BLaER1 (cell line): ENCODE data around the gene IL18R1.

Source experiments
- H3K27ac ChIP-seq: shearing (Covaris generic); formaldehyde crosslinking; 2 replicates; pipeline ENCODE4 v1.8.1; 2022
- H3K27me3 ChIP-seq: shearing (Covaris generic); formaldehyde crosslinking; 2 replicates; pipeline ENCODE4 v1.8.1; 2022
- H3K36me3 ChIP-seq: shearing (Covaris generic); formaldehyde crosslinking; 2 replicates; pipeline ENCODE4 v1.8.1; 2022
- H3K4me1 ChIP-seq: shearing (Covaris generic); formaldehyde crosslinking; 2 replicates; pipeline ENCODE4 v1.8.1; 2022
- H3K4me2 ChIP-seq: shearing (Covaris generic); formaldehyde crosslinking; 2 replicates; pipeline ENCODE4 v1.8.1; 2022
- H3K4me3 ChIP-seq: shearing (Covaris generic); formaldehyde crosslinking; 2 replicates; pipeline ENCODE4 v1.8.1; 2022
- H3K9ac ChIP-seq: shearing (Covaris generic); formaldehyde crosslinking; 2 replicates; pipeline ENCODE4 v1.8.1; 2022
- H3K9me3 ChIP-seq: shearing (Covaris generic); formaldehyde crosslinking; 2 replicates; pipeline ENCODE4 v1.8.1; 2022
- H4K20me1 ChIP-seq: shearing (Covaris generic); formaldehyde crosslinking; 2 replicates; pipeline ENCODE4 v1.8.1; 2022
- Cebpa-rat ChIP-seq: shearing (Covaris generic); IDR thresholded peaks from 2 replicates; pipeline ENCODE4 v1.8.1; 2022

Gene IL18R1, protein sequence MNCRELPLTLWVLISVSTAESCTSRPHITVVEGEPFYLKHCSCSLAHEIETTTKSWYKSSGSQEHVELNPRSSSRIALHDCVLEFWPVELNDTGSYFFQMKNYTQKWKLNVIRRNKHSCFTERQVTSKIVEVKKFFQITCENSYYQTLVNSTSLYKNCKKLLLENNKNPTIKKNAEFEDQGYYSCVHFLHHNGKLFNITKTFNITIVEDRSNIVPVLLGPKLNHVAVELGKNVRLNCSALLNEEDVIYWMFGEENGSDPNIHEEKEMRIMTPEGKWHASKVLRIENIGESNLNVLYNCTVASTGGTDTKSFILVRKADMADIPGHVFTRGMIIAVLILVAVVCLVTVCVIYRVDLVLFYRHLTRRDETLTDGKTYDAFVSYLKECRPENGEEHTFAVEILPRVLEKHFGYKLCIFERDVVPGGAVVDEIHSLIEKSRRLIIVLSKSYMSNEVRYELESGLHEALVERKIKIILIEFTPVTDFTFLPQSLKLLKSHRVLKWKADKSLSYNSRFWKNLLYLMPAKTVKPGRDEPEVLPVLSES

DNA sequence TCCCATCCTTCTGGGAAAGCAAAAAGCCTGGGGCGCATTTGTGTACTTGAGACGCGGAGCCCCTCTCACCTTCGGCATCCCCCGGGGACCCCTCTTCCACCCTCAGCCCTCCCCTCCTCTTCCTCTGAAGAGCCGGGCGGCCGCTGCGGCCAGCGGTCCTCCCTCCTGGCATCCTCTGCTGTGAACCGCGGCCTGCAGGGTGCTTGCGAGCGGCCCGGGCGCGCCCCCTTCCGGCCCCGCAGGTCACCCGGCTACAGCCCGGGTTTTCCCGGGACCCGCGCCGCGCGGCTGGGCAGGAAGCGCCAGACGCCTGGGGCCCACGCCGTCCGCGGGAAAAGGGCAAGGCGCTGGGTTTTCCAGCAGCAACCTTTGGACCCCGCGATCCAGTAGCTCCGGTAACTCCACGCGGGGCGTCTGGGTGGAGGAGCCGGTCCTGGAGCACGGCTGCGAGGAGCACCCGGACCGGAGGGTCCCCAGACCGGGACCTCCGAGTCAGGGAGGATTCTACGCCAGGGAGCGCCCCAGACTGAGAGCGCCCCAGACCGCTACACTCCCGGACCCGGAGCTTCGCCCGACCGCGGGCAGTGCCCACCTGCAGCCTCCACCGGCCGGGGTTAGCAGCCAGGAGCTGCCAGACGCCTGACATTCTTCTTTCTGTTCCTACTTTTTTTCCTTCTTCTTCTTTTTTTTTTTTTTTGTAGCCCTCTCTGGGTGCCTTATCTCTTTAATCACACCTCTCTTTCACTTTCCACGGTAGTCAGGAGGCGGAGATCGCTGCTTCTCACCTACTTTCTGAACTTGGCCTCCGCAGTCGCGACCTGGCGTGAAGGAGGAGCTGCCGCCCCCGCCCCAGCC lies at the start of gene IL18R1:
Gene IL18R1 (plus strand): TSS at position 271 of the 855 bp plus-strand sequence. CDS start 6,865 bp downstream, outside the sequence.
- Histone ChIP-seq H3K4me2 (peak within 1 kb of the TSS; percentile 94), H3K9me3 (no peaks in the 10 kb centered on the region), H3K27ac (no peak within 1 kb of the TSS), H4K20me1 (no peaks in the 10 kb centered on the region), H3K9ac (peak within 1 kb of the TSS; percentile 66), H3K4me3 (peak within 1 kb of the TSS; percentile 70), H3K4me1 (0 out of 2 replicates have a peak, but pooled peaks cover 9% of the 10 kb centered on the region), H3K27me3 (peaks cover 25% of the 10 kb centered on the region), H3K36me3 (no peaks in the 10 kb centered on the region)
- no peak for TF ChIP-seq Cebpa-rat

DNA sequence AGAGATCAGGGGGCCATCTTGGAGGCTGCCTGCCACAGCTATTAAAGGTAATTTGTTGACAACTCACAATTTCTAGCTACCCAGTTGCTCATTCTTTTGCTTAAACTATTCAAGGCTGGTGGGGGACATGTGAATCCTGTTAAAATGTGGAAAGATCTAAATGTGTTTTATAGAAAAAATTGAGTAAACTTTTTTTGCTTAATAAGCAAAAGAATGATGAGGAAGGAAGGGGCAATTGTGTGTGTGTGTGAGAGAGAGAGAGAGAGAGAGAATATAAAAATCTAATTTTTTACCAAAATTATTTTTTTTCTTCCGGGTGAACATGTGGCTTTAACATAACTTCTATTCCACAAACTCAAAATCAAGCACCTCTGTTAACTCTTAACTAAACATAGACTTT lies 49.5 kb upstream of the IL18R1 start:
- no peak for TF ChIP-seq Cebpa-rat
- Histone ChIP-seq H4K20me1 (no peaks in the 10 kb centered on the region), H3K27ac (no peak overlapping the region), H3K27me3 (no peaks in the 10 kb centered on the region), H3K4me1 (peaks cover 14% of the 10 kb centered on the region), H3K9ac (no peak overlapping the region), H3K9me3 (no peaks in the 10 kb centered on the region), H3K4me3 (no peak overlapping the region), H3K36me3 (no peaks in the 10 kb centered on the region), H3K4me2 (no peak overlapping the region)

DNA sequence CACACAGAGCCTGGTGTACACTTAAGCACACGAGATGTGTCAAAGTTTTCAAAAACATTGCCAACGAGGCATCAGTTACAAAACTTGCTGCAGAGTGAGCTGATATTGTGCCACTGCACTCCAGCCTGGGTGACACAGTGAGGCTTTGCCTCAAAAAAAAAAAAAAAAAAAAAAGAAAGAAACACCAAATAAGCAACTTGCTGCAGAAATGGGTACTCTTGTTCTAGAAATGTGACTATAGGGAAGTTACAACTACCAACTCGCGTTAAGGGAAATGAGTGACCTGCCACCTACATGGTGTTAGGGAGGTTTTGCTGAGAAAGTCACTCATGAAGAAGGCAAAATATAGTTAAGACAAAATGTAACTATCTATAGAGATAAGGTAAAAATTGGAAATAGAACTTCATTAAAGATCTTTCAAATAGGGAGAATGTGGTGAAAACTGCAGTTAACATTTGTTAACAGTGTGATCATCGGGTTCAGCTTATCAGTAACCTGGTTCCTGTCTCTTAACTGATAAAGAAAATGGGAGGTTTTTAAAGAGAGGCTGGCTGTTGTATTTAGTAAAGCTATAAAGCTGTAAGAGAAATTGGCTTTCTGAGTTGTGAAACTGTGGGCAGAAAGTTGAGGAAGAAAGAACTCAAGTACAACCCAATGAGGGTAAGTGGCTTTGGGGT lies 44.5 kb upstream of the IL18R1 start, which contains the start of gene IL1RL1:
Gene IL1RL1 (plus strand): TSS at position 600 of the 677 bp plus-strand sequence. CDS start 26,702 bp downstream, outside the sequence.
- no peak for TF ChIP-seq Cebpa-rat
- H3K27ac ChIP-seq, result no peak within 1 kb of the TSS
- no peak within 1 kb of the TSS for H3K4me3 ChIP-seq

DNA sequence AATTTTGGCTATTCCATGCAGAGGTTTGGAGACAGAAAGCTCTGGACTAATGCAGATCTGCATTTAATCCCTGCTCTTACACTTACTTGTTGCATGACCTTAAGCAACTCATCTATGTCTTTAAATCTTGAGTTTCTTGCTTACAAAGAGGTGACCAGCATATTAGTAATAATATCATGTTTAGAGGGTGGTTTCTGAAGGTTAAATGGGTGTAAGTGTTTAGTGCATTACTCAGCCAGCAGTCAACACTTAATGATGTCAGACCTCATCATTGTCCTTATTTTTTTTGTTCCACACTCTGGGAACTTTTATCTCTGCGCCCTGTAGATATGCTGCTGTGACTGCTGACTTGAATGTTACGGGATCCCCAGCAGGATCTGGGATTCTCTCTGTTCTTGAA lies 42.6 kb upstream of the IL18R1 start:
- H3K27ac ChIP-seq, result no peak overlapping the region
- no peak for TF ChIP-seq Cebpa-rat
- H3K4me2 ChIP-seq, result no peak overlapping the region

More for the DNA sequence above, 44.5 kb upstream of the IL18R1 start, which contains the start of gene IL1RL1:
- peaks cover 7% of the 10 kb centered on the region for H3K4me1 ChIP-seq
- no peak within 1 kb of the TSS for H3K4me2 ChIP-seq
- H3K9me3 ChIP-seq, result no peaks in the 10 kb centered on the region
- H4K20me1 ChIP-seq, result no peaks in the 10 kb centered on the region
- H3K27me3 ChIP-seq, result no peaks in the 10 kb centered on the region
- no peaks in the 10 kb centered on the region for H3K36me3 ChIP-seq
- no peak within 1 kb of the TSS for H3K9ac ChIP-seq

DNA sequence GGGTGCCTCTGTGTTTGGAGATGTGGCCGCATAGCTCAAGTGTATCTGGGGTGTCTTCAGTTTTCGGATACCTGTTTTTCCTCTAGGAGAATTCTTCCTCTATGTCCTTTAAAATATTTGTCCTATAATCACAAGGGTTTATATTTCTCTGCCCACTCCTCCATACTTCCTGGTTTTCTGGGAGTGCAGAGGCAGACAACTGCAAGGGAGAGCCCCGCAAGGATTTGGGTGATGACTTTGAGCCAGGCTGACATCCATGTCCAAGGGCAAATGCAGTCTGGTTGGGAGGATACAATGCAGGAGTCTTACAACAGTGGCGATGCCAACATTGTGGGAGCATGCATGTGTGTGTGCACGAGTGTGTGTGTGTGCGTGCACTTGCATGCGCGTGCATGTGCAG lies 42.1 kb upstream of the IL18R1 start:
- no peak overlapping the region for H3K9ac ChIP-seq
- no peaks in the 10 kb centered on the region for H3K27me3 ChIP-seq
- H3K4me2 ChIP-seq, result no peak overlapping the region
- no peaks in the 10 kb centered on the region for H3K9me3 ChIP-seq
- H4K20me1 ChIP-seq, result no peaks in the 10 kb centered on the region
- H3K4me1 ChIP-seq, result no peaks in the 10 kb centered on the region
- H3K4me3 ChIP-seq, result no peak overlapping the region
- H3K27ac ChIP-seq, result no peak overlapping the region
- no peak for TF ChIP-seq Cebpa-rat
- H3K36me3 ChIP-seq, result no peaks in the 10 kb centered on the region

More for the DNA sequence above, 42.6 kb upstream of the IL18R1 start:
- Histone ChIP-seq H3K4me3 (no peak overlapping the region), H3K27me3 (no peaks in the 10 kb centered on the region), H3K9me3 (no peaks in the 10 kb centered on the region), H3K4me1 (no peaks in the 10 kb centered on the region), H4K20me1 (no peaks in the 10 kb centered on the region), H3K36me3 (no peaks in the 10 kb centered on the region), H3K9ac (no peak overlapping the region)

DNA sequence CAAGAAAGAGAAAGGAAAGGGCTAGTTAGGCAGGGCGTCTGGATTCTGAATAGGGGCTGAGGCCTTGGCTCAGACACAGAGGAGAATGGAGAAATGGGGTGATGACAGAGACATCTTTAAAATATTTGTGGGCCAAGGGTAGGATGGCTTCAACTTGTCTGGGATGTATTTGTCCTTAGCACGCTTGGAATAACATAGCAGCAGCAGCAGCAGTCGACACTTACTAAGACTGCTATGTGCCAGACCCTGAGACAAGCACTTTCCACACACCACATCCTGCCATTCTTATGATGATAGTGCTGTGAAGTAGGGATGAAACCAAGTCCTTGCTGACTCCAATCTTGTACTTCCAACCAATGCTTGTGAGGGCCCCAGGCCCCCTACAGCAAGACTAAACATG lies 41.6 kb upstream of the IL18R1 start:
- Histone ChIP-seq H3K27me3 (no peaks in the 10 kb centered on the region), H3K9me3 (no peaks in the 10 kb centered on the region), H4K20me1 (no peaks in the 10 kb centered on the region), H3K9ac (no peak overlapping the region), H3K4me3 (no peak overlapping the region), H3K36me3 (no peaks in the 10 kb centered on the region), H3K4me1 (no peaks in the 10 kb centered on the region), H3K4me2 (no peak overlapping the region), H3K27ac (no peak overlapping the region)
- no peak for TF ChIP-seq Cebpa-rat

DNA sequence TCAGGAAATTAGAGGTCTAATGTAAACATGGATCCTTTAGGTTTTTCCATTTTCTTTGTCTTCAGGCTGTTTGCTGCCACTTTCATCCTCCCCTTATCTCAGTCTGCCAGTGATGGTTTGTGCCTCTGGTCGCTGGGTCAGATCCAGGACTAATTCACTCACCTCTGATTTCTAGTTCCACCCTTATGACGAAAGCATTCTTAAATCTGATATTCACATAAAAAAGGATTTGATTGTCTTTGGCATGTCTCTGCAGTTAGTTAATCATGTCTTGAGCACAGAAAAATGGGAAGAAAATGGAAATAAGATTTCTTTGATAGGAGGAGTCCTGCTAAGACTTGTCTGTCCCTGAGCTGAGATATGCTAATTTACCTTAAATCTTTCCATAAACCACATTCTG lies 39.7 kb upstream of the IL18R1 start:
- Histone ChIP-seq H3K27ac (no peak overlapping the region), H3K4me1 (no peaks in the 10 kb centered on the region), H3K9me3 (no peaks in the 10 kb centered on the region), H4K20me1 (no peaks in the 10 kb centered on the region), H3K4me2 (no peak overlapping the region), H3K9ac (no peak overlapping the region), H3K27me3 (no peaks in the 10 kb centered on the region), H3K36me3 (no peaks in the 10 kb centered on the region), H3K4me3 (no peak overlapping the region)
- TF ChIP-seq Cebpa-rat, result no peak

DNA sequence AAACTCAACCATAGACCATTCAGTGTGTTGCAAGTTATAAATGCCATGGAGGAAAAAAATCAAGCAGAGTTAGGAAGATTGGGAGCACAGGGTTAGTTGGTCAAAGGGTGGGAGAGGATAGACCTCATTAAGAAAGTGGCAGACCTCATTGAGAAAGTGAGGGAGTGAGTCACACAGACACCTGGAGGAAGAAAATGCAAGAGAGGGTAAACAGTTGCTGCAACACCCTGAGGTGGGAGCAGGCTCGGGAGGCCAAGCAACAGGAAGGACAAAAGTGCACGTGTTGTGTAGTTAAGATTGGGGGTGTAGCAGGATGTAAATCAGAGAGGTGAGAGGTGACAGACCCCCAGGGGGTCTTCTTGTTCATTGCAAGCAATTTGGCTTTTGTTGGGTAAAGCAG lies 37.9 kb upstream of the IL18R1 start:
- Histone ChIP-seq H4K20me1 (no peaks in the 10 kb centered on the region), H3K4me3 (no peak overlapping the region), H3K4me2 (no peak overlapping the region), H3K9ac (no peak overlapping the region), H3K36me3 (no peaks in the 10 kb centered on the region), H3K4me1 (no peaks in the 10 kb centered on the region), H3K9me3 (no peaks in the 10 kb centered on the region), H3K27ac (no peak overlapping the region), H3K27me3 (no peaks in the 10 kb centered on the region)
- no peak for TF ChIP-seq Cebpa-rat

DNA sequence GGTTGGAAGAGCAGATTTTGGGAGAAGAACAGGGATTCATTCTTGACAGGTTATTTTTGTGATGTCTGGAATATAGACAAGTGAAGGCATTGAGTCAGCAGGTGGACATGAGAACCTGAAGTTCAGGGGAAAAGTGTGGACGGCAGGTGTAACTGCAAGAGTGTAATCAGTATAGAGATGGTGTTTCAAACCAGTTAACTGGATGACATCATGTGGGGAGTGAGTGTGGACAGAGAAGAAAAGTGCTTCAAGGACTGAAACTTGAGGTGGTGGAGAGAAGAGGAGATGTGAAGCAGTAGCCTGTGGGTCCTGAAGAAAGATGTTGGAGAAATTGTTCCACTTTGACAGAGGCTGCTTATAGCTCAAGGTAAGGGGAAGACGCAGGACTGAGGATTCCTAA lies 37.2 kb upstream of the IL18R1 start:
- H3K4me3 ChIP-seq, result no peak overlapping the region
- no peaks in the 10 kb centered on the region for H3K36me3 ChIP-seq
- H3K27me3 ChIP-seq, result no peaks in the 10 kb centered on the region
- no peak for TF ChIP-seq Cebpa-rat
- no peaks in the 10 kb centered on the region for H4K20me1 ChIP-seq
- no peak overlapping the region for H3K9ac ChIP-seq
- H3K27ac ChIP-seq, result no peak overlapping the region
- H3K4me1 ChIP-seq, result no peaks in the 10 kb centered on the region; the same call in 1 of the 2 replicates
- H3K9me3 ChIP-seq, result no peaks in the 10 kb centered on the region
- H3K4me2 ChIP-seq, result no peak overlapping the region
